Measurements from ENCODE around the gene PIK3CG.
"Not testable (repeated sequence)": the region's sequence is repeated elsewhere in the genome, so short reads cannot be mapped to it uniquely, and the experiment has no call there.

PIK3CG gene

DNA sequence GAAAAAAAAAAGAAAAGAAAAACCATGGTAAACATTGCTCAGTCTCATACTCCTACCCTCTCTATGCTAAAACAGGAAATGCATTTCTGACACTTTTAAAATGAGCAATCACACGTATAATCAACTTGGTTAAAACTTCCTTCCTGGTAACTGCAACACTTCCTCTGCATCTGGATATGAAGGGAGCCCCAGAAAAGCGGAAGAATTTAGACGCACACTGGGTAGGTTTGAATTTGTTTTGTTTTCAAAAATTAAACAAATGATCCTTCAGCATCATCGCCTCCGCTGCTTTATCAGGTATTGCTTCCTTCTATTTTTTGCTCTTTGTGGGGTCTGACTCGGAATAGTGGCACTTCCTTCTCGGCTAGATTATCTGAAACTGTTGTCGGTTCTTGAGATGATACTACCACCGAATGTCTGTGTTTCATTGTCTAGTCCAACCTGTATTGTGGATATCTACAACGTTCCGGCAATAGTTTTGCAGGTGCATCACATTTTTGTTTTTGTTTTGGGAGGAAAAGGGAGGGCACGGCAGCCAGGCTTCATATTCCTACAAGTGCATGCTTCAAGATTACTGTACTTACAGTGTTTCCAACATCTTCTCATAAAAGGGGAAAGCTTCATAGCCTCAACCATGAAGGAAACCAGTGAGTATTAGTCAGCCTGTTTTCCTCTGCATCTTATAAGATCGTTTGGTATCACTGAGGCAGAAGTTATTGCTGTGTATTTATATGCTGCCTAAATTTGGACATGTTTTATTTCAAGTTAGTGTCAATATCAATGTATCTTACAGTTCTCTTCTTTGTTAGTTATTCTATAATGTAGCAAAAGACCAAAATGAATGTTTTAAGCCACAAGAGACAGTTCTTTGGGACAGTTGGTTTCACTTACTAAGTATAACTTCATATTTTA is at the start of gene PIK3CG:
TSS of gene PIK3CG (plus strand) at position 153 of the 912 bp plus-strand sequence. CDS start 2,280 bp downstream, outside the sequence.
- DNase-seq = no peak

DNA sequence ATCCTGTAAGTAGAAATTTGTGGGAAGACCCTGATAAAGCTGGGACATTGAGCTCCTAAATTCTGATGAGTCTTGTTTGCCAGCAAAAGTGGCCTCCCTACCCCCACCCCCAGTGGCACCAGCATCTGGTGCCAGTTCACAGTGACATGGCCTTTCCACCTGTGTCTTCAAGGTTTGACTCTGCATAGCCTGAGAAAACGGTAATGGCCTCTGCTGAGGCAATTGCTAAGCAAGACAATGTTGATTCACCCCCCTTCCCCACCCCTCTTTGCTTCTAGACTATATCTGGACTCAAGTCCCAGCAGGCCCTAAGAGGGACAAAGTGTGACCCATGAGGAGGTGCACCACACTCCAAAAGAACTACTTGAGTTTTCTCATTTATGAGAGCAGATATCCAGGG is 48.0 kb upstream of the PIK3CG start:
- DNase-seq = no peak

DNA sequence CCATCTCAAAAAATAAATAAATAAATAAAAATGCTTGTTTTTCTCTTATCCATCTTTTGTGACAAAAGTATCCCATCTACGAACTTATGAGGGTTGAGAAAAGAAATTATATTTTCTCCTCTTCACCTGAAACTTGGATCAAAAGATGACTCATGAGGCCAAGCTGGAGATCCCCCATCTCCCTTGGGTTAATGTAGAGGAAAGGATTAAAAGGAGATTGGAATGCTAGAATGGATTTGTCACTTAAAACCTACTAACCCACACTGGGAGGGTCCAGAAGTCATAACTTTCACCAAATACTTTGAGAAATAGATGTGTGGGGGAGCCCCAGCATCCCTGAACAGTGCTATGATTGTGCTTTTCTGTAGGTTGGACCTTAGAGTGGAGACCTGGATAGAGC is 46.3 kb upstream of the PIK3CG start:
- DNase-seq = no peak

DNA sequence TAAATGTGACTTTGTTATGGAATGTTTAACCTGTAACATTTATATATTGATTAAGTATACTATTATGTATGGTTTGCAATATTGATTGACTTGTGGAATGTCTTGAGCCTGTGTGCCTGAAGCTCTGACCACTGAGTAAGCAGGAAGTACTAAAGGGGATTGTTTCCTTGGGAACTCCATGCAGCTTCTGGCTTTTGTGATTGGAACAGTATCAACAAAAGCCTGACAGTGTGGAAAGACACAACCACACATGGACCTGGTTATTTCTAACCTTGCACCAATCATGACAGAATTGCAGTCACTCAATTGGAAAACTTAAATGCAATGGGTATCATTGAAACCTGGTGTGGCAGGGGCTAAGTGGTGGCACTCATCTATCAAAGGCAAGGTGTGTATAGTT is 45.5 kb upstream of the PIK3CG start:
- DNase-seq = no peak

DNA sequence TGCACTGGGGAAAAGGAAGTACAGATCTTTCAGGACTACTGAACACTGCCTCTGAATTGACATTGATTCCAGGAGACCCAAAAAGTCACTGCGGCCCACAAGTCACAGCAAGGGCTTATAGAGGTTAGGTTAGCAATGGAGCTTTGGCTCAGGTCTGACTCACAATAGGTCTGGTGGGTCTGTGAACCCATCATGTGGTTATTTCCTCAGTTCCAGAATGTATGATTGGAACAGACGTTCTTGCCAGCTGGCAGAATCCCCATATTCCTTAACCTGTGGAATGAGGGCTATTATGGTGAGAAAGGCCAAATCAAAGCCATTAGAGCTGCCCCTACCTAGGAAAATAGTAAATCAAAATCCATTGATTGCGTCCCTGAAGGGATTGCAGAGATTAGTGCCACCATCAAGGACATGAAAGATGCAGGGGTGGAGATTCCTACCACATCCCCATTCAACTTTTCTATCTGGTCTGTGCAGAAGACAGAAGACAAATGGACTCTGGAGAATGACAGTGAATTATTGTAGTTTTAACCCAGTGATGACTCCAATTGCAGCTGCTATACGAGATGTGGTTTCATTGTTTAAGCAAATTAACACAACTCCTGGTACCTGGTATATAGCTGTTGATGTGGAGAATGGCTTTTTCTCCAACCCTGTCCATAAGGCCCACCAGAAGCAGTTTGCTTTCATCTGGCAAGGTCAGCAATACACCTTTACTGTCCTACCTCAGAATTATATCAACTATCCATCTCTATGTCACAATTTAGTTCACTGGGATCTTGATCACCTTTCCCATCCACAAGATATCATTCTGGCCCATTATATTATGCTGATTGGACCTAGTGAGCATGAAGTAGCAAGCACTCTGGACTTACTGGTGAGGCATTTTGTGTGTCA is 44.5 kb upstream of the PIK3CG start:
- DNase-seq = no peak

DNA sequence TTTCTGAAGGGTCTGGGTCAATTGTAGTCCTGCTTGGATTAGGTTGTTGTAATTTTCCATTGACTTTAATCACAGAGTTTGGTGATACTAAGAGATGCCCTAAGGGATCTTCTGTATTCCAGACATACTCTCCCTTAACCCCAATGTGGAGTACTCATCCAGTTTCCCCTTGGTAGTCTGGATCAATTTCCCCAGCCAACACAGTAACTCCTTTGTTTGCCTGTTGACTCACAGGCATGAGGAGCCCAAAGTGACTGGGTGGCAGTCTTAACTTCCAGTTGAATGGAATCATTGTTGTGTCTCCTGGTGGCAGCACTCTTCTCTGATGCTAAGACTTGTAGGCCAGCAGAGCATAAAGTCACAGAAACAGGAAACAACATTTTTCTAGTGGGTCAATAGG is 41.5 kb upstream of the PIK3CG start:
- DNase-seq = no peak

DNA sequence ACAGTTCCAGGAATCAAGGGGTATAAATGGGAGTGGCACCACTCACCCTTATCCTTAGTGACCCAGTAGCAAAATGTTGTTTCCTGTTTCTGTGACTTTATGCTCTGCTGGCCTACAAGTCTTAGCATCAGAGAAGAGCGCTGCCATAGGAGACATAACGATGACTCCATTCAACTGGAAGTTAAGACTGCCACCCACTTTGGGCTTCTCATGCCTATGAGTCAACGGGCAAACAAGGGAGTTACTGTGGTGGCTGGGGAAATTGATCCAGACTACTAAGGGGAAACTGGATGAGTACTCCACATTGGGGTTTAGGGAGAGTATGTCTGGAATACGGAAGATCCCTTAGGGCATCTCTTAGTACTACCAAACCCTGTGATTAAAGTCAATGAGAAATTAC is 40.6 kb upstream of the PIK3CG start:
- DNase-seq = no peak

DNA sequence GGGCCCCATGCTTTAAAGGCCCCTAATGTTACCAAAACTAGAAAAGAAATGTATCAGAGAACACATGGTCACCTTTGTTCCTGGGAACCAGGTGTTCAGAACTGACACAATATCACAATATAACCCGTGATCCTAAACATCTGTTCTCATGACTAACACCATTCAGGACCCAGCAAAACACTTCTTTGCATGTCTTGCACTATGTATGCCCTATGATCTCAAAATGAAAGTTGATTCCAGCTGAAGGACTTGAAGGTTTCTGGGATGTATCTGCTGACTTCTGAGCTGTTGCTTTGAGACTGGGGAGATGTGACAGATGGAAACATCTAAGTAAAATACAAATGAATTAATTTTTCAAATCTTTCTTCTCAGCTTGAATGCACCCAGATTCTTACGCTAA is 37.5 kb upstream of the PIK3CG start:
- no peak for DNase-seq

DNA sequence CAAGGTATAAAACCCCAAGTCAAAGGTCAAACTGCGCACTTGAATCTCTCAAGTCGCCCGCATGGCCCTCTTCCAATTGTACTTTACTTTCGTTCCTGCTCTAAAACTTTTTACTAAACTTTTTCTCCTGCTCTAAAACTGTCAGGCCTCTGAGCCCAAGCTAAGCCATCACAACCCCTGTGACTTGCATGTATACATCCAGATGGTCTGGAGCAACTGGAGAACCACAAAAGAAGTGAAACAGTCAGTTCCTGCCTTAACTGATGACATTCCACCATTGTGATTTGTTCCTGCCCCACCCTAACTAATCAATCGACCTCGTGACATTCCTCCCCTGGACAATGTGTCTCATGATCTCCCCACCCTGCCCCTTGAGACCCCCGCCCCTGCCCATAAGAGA is 35.6 kb upstream of the PIK3CG start:
- no peak for DNase-seq

DNA sequence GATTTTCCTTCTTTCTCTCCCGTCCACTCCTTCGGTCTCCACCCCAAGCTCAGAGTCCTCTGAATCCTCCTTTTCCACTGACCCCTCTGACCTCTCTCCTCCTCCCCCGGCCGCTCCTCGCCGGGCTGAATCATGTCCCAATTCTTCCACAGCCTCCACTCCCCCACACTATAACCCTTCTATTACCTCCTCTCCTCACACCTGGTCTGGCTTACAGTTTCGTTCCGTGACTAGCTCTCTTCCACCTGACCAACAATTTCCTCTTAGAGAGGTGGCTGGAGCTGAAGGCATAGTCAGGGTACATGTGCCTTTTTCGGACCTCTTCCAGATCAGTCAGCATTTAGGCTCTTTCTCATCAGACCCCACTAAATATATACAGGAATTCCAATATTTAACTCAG is 34.2 kb upstream of the PIK3CG start:
- DNase-seq = not testable (repeated sequence)

DNA sequence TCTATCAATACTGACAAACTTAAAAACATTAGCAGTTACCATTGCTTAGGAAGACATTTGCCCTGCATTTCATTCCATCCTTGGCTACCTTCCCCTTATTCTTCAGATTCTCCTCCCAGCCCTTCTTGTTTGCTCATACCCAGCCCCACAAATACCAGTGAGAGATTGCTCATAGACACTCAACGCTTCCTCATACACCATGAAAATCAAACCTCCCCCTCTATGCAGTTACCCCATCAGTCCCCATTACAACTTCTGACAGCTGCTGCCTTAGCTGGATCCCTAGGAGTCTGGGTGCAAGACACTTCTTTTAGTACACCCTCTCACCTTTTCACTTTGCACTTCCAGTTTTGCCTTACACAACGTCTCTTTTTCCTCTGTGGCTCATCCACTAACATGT is 28.3 kb upstream of the PIK3CG start:
- DNase-seq = no peak

DNA sequence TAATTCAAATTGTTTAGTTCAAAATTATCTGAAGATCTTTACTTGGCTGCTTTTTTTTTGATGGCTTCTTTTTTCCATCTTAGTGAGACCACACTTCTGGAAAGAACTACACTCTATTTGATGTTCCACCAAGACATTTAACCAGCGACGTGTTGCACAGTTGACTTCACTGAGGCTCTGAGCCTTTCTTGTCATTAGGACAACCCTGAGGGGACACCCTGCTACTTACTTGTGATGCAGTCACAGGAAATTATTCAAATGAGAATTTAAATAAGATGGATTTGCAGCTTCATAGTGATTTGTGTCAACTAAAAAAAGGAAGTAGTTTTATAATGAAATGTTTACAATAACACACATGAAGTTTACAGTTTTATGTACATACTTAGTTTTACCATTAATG is 25.6 kb upstream of the PIK3CG start:
- DNase-seq = no peak

DNA sequence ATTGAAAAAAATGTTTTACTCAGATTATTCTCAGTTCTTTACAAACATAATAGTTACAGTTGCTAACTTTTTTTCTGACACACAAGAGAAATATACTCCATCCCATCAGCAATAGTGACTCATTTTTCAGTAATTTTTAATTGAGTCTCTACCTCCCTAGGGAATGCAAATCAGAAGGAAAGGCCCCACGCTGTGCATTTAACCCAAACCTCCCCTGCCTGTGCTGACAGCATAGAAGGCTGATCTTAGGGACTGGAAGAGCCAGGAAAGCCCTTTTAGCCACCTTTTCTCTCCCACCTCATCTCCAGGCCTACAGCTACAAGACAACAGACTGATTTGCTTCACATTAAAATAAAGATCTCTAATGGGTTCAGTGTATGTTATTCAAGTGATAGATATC is 24.7 kb upstream of the PIK3CG start:
- no peak for DNase-seq

DNA sequence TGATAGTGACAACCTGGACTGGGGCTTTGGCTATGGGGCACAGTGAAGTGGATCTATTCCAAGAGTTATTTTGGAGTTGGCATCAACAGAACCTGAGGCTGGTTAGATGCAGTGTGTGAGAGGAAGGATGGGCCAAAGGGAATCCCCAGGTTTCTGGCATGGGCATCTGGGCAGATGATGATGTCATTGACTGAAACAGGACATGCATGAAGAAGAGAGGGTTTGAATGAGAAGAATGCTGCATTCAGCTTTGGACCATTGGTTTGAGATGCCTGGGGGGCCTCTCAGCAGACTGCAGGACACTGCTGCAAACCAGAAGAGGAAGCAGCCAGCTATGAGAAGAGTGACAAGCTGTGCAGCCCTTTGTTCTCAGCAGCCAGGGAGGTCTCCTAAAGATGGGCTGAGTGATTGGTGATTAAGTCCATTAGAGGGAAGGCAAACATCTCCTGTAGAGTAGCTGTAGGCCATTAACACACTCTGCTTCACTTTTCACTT is 23.1 kb upstream of the PIK3CG start:
- DNase-seq = peak; percentile 4

DNA sequence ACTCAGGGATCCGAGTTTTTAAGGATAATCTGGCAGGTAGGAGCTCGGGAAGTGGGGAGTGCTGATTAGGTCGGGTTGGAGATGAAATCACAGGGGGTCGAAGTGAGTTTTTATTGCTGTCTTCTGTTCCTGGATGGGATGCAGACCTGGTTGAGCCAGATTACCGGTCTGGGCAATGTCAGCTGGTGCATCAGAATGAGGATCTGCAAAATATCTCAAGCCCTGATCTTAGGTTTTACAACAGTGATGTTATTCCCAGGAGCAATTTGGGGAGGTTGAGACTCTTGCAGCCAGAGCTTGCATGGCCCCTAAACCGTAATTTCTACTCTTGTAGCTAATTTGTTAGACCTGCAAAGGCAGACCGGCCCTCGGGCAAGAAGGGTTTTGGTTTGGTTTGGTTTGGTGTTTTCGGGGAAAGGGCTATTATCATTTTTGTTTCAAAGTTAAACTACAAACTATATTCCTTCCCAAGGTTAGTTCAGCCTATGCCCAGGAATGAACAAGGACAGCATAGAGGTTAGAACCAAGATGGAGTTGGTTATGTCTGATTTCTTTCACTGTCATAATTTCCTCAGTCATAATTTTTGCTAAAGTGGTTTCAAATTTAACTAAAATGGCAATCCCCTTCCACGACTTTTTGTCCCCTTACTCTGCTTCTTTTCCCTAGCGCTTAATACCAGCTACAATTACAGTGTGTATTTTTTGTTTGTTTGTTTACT is 20.6 kb upstream of the PIK3CG start:
- no peak for DNase-seq

DNA sequence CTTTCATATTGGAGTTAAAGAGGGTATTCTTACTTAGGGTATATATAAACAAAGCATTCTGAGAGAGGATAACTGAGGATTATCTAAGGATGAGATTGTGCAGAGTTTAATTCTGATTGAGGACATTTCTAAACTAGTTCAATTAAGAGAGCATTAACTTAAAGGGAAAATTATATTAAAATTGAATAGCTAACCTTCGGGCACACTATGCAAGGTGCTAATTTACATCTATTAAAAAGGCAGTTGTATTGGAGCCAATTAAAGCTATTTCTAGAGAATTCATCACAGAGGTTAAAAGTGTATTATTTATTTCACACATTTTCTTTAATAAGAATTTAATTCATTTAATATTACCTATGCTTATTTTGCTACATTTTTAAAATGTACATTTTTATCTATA is 17.0 kb upstream of the PIK3CG start:
- no peak for DNase-seq

DNA sequence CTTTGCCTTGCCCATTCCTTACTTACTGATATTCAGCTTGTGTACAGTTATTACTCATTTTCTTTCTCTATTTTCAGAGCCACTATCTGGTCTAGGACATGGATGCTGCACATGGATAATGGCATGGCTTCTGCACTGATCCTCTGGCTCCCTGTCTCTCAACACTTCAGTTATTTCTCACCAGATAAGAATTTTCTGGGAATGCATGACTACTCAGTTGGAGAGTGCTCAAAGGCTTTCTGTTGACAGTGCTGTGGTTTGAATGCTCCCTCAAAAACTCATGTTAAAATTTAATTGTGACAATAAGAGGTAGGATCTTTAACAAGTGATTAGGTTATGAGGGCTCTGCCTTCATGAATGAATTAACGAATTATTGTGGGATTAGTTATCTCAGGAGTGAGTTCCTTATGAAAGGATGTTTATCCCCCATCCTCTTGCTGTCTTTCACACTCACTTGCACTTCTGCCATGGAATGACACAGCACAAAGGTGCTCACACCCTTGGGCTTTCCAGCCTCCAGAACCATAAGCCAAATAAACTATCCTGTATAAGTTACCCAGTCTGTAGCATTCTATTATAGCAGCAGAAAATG is 16.1 kb upstream of the PIK3CG start:
- DNase-seq = no peak

DNA sequence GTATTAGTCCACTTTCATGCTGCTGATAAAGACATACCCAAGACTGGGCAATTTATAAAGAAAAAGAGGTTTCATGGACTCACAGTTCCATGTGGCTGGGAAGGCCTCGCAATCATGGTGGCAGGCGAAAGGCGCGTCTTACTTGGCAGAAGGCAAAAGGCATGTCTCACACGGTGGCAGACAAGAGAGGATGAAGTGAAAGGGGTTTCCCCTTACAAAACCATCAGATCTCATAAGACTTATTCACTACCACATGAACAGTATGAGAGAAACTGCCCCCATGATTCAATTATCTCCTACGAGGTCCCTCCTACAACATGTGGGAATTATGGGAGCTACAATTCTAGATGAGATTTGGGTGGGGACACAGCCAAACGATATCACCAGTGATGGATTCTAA is 13.4 kb upstream of the PIK3CG start:
- DNase-seq = not testable (repeated sequence)

DNA sequence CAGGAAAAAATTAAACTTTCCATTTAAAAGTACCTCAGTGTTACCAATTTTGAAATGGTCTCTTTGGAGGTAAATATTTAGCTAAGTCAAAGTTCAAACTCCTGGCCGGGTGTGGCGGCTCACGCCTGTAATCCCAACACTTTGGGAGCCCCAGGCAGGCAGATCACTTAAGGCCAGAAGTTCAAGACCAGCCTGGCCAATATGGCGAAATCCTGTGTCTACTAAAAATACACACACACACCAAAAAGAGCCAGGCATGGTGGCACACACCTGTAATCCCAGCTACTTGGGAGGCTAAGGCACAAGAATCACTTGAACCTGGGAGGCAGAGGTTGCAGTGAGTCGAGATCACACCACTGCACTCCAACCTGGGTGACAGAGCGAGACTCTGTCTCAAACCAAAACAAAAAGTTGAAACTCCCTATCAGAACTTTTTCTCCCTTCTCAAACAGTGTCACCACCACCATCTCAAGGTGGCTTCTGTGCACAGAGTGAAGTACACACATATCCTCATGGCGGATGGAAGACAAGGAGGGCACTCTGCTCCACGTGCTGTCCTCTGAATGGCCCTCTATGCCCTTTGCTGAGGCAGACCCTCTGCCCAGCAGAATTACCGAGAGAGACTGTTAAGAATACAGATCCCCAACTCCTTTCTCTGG is 11.7 kb upstream of the PIK3CG start:
- DNase-seq = no peak

DNA sequence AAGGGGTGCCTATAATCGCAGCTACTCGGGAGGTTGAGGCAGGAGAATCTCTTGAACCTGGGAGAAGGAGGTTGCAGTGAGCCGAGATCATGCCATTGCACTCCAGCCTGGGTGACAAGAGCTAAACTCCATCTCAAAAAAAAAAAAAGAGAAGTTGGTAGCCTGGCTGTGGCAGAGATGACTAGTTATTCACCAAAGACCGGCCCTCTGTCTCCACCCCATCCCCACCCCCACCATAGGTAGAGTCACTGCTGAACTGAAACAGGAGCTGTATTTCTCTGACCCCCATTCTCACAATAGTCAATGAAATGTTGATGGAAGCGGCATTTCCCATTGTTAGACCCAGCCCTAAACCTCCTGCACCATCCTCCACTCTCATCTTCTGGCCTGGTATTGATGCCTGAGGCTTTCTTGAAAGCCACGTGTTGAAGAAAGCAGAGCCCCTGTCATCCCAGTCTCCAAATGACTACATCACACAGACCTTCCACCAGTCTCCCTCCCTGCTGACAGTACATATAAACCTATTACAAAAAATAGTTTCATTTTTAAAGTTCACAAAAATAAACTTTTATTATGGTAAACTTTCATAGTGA is 9.4 kb upstream of the PIK3CG start:
- no peak for DNase-seq
